GM21619 (cell line): ENCODE data around the gene TUBA4B.
"Not testable (repeated sequence)": the region's sequence is repeated elsewhere in the genome, so short reads cannot be mapped to it uniquely, and the experiment has no call there.

ENCODE experiments used
- ATAC-seq: cut with Tn5 transposase; IDR thresholded peaks from one replicate; pipeline ENCODE4 v1.9.1; 2021; ENCODE audit not compliant: unreplicated experiment

The TUBA4B gene

GRCh38 chr2:219273937-219274336 lies 20.9 kb downstream of the TUBA4B start:
- no peak for ATAC-seq

- ATAC-seq: no peak
These were observed 21.4 kb downstream of the TUBA4B start for GRCh38 chr2:219274361-219274921.

DNA sequence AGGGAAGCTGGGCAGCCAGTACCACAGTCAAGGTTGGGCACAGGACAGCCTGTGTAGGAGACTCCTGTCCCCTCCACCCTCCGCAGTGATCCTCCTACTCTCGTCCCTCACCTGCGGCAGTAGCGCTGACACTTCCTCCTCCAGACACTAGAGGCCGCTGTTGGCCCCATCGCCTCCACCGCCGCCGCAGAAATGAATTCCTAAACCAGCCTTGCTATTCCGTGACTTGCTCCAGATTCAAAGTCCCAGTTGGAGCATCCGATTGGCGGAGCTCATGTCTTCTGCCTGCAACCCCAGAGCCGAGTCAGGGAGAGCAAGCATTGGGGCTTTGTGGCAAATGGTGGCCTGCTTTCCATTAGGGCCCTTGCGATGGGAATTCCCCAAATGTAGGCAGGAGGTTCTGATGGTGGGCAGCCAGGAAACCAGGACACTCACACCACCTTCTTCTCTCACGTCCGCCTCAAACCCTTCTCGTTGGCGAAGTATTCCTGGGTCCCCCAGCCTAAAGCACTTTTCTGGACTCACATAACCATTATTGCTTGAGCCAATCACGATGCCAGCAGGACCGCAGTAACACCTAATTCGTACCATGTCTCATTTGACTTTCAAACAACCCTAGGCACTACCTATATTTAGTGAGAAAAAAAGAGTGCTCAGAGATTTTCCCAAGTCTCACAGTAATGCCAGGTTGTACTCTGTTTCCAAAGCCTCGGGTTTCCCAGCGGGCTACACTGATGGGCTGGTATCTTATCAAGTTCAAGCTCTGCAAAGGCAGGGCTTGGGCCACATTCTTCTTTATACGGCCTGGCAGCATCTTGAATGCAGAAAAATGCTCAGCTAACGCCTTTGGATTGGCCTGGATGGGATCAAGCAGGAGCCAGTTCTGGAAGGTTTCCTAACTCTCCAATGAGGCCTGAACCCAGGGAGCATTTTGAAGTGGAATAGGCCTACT lies 24.9 kb downstream of the TUBA4B start:
- ATAC-seq: peak; percentile 23

DNA sequence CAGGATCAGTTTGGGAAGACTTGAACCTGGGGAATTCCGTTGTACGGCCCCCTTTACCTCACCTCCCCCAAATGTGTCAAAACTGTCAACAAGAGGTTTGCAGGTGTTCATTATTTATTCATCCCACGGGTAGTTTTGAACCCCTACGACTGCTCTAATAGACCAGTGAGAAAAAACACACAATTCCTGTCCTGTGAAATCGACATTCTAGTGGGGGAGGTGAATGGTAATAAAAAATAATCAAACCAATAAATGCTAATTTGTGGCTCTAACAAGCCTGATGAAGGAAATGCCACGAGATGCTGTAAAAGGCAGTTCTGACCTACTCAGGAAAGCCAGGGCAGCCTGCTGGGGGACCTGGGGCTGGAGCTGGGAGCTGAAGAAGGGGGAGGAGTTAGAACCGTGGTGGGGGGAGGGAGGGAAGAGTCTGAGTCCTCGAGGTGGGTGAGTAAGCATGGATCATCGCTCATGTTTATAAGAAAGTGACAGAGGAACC lies 25.7 kb downstream of the TUBA4B start:
- no peak for ATAC-seq

GRCh38 chr2:219279151-219279915 lies 26.3 kb downstream of the TUBA4B start, which contains the start of gene DNAJB2:
Gene DNAJB2, plus strand, starts transcription at chr2:219279366. Its CDS starts 468 bp downstream, at chr2:219279834.
- peak; percentile 84 for ATAC-seq

GRCh38 chr2:219279916-219280516 lies 27.0 kb downstream of the TUBA4B start:
- no peak for ATAC-seq

- no peak for ATAC-seq
These were observed 27.6 kb downstream of the TUBA4B start for GRCh38 chr2:219280651-219281050.

GRCh38 chr2:219281588-219281987 lies 28.5 kb downstream of the TUBA4B start:
- no peak for ATAC-seq

DNA sequence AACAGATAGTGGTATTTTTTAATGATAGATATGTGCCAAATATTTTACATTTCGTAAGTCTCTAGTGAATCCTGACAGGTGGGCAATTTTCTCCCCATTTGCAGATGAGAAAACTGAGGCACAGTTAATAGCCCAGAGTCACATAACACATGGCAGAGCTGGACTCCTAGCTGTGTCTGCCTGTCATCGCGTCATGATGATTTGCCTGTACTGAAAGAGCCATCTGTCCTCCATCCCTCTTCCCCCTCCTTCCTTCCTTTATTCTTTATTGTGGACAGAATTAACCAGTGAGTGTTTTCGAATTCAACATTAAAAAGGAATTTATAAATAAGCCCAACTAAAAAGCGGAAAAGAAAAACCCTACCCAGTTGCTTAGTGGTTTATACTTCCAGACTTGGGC lies 29.3 kb downstream of the TUBA4B start:
- ATAC-seq: no peak

DNA sequence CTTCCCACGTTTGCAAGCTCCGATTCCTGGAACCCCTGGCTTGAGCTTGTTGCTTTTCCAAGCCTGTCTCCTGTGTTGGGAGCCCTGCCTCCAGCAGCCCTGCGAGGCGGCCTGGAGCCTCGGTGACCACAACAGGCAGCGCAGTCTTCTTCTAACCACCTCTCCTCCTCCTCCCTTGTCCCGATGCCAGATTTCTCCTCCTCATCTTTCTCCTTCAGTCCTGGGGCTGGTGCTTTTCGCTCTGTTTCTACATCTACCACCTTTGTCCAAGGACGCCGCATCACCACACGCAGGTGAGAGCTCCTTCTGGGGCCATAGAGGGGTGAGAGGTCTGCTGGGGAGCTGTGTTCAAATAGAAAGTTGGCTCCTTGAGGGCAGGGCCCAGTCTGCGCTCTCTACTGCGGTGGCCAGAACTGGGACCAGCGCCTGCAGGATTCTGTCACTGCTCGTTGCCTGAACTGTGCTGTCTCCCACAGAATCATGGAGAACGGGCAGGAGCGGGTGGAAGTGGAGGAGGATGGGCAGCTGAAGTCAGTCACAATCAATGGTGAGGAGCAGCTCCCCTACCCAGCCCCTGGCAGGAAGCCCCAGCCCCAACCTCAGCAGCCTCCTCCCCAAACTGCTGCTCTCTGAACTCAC lies 30.0 kb downstream of the TUBA4B start:
- ATAC-seq: no peak

DNA sequence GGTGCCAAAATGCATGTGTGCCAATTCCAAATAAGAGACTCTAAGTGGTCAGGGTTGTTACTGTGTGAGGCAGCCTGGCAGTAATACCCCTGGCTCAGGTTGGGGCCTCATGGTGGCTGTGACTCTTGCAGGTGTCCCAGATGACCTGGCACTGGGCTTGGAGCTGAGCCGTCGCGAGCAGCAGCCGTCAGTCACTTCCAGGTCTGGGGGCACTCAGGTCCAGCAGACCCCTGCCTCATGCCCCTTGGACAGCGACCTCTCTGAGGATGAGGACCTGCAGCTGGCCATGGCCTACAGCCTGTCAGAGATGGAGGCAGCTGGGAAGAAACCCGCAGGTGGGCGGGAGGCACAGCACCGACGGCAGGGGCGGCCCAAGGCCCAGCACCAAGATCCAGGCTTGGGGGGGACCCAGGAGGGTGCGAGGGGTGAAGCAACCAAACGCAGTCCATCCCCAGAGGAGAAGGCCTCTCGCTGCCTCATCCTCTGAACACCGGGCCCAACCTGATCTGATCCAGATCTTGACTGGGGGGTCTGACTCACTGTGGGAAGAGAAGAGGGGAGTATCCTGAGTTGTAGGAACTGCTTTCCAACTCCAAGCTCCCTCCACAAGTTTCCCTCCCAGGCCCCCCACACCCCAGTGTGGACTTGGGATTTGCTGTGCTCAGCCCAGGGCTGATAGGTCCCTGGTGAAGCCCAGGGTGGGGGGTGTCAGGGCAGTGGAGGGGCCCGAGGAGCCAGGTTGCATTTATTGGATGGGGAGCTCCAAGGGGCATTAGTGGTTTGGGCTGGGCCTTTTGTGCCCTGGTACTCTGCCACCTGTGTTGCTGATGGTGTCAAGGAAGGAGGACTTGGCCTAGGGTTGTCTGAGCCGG lies 31.7 kb downstream of the TUBA4B start:
- no peak for ATAC-seq

GRCh38 chr2:219285373-219285735 lies 32.3 kb downstream of the TUBA4B start:
- no peak for ATAC-seq

DNA sequence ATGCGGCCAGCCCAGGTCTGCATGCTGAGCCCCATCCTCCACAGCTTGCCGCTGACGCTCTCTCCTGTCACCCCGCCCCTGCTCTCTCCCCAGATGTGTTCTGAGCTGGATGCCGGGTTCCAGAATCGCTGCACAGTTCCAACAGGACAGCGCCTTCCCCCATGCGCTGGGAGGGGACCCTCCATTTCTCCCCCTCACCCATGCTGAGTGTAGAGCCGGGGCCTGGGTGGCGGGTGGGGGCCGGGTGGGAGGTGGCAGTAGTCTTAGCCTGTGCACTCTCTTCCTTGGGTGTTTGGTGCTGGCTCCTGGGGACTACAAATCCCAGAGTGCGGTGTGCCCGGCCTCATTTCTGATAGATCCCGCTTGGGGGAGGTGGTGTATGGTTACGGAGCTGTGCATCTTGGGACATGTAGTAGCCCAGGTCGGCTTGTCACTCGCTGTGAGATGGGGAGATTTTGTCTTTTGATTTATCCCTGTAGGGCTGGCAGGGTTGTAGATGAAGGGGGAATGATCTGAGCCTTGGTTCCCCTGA lies 32.9 kb downstream of the TUBA4B start:
- ATAC-seq: no peak

GRCh38 chr2:219286436-219287115 lies 33.5 kb downstream of the TUBA4B start:
- no peak for ATAC-seq

DNA sequence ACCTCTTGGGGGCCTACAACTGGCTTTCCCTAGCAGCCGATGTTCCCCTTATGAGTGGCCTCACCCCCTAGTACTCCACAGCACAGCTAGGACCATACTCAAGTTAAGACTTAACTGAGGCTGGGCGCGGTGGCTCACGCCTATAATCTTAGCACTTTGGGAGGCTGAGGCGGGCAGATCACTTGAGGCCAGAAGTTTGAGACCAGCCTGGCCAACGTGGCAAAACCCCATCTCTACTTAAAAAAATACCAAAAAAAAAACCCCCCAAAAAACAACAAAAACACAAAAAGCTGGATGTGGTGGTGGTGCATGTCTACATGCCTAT lies 34.0 kb downstream of the TUBA4B start:
- not testable (repeated sequence) for ATAC-seq

- ATAC-seq: no peak
These were observed 34.7 kb downstream of the TUBA4B start for GRCh38 chr2:219287580-219288265.

DNA sequence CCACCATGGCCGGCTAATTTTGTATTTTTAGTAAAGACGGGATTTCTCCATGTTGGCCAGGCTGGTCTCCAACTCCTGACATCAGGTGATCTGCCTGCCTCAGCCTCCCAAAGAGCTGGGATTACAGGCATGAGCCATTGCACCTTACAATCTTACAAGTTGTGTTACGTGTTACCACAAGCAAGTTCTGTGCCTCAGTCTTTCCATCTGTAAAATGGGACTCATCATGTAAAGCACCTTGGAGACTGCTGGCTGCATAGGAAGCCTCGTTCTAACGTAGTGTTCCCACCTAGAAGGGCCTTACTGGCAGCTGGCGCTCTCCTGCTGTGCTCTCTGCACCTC lies 36.1 kb downstream of the TUBA4B start:
- ATAC-seq: no peak

GRCh38 chr2:219289537-219290361 lies 36.7 kb downstream of the TUBA4B start:
- no peak for ATAC-seq
